IPS-18a (cell line): ENCODE measurements around the gene BMPER.

Experiments used
- H3K27ac ChIP-seq: one replicate; pipeline ENCODE4 v1.5.1; 2013; ENCODE audit warnings: low read length
- H3K27me3 ChIP-seq: one replicate; pipeline ENCODE4 v1.6.1; 2013; ENCODE audit warnings: mild to moderate bottlenecking, low read length; ENCODE audit not compliant: control insufficient read depth, insufficient read depth
- H3K36me3 ChIP-seq: one replicate; pipeline ENCODE4 v1.6.1; 2013; ENCODE audit warnings: low read depth, low read length; ENCODE audit not compliant: control insufficient read depth
- H3K4me1 ChIP-seq: one replicate; pipeline ENCODE4 v1.6.1; 2013; ENCODE audit warnings: low read depth, low read length; ENCODE audit not compliant: control insufficient read depth
- H3K4me3 ChIP-seq: one replicate; pipeline ENCODE4 v1.5.1; 2013; ENCODE audit warnings: low read length
- H3K9ac ChIP-seq: one replicate; pipeline ENCODE4 v1.6.1; 2013; ENCODE audit warnings: mild to moderate bottlenecking, low read length, moderate library complexity
- H3K9me3 ChIP-seq: one replicate; pipeline ENCODE4 v1.6.1; 2013; ENCODE audit warnings: low read depth, low read length; ENCODE audit not compliant: control insufficient read depth

BMPER gene

DNA sequence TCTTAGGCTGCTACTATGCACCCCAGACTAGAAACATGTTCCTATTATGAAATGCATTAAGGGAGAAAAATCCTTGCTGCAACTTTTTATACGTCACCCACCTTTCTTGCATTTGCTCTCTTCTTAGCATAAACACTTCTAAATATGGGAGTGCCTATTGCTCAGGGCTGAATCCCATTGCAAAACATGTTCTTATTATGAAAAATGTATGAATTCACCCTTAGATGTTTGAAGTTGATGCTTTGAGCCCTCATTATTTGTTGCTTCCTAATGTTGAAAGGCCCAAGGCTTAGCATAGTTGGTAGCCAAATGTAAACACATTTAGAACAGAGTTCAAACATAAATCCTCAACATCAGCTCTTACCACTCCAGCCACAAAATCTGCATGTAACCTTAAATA, 52.8 kb downstream of the BMPER start:
- no peaks in the 10 kb centered on the region for H3K36me3 ChIP-seq
- H3K4me3 ChIP-seq, result no peak overlapping the region

DNA sequence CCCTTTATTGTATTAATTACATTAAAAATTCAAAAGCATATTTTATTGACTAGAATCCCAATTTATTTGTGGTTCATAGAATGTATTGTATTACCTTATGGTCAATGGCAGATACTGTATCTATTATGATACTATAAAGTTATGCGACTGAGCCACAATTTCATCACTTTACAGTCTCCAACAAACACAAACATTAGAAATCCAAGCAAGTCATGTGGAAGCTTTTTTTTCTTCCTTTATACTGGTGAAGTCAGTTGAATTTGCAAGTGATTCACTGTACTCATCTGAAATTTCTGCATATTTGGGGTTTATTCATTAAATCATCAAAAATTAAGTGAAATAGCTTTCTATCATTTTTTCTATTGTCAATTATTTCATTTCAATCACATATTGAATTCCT, 54.3 kb downstream of the BMPER start:
- no peaks in the 10 kb centered on the region for H3K27me3 ChIP-seq
- H3K9ac ChIP-seq, result no peak overlapping the region
- no peaks in the 10 kb centered on the region for H3K36me3 ChIP-seq
- no peaks in the 10 kb centered on the region for H3K4me1 ChIP-seq
- H3K27ac ChIP-seq, result no peak overlapping the region
- H3K9me3 ChIP-seq, result no peaks in the 10 kb centered on the region
- no peak overlapping the region for H3K4me3 ChIP-seq

More for the DNA sequence above, 52.8 kb downstream of the BMPER start:
- Histone ChIP-seq H3K9ac (no peak overlapping the region), H3K27me3 (no peaks in the 10 kb centered on the region), H3K27ac (no peak overlapping the region), H3K9me3 (no peaks in the 10 kb centered on the region), H3K4me1 (no peaks in the 10 kb centered on the region)

DNA sequence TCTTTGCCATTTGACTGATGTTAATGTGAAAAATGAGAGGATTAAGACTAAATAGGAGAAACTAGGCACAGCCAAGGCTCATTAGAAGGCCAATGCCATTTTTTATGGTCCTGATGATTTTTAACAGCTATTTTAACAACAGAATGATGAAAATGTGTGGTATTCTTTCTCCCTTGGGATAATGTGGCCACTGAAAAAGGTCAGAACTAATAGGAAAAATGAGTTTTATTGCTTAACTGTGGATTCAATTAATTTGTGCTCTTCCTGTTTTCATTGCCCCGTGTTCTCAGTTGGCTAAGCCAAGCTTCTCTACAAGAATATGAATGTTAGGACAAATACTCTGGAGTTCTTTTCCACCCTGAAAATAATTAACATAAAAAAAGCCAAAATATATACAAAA, 56.6 kb downstream of the BMPER start:
- Histone ChIP-seq H3K4me3 (no peak overlapping the region), H3K27me3 (no peaks in the 10 kb centered on the region), H3K9me3 (no peaks in the 10 kb centered on the region), H3K27ac (no peak overlapping the region), H3K36me3 (no peaks in the 10 kb centered on the region), H3K4me1 (no peaks in the 10 kb centered on the region), H3K9ac (no peak overlapping the region)

DNA sequence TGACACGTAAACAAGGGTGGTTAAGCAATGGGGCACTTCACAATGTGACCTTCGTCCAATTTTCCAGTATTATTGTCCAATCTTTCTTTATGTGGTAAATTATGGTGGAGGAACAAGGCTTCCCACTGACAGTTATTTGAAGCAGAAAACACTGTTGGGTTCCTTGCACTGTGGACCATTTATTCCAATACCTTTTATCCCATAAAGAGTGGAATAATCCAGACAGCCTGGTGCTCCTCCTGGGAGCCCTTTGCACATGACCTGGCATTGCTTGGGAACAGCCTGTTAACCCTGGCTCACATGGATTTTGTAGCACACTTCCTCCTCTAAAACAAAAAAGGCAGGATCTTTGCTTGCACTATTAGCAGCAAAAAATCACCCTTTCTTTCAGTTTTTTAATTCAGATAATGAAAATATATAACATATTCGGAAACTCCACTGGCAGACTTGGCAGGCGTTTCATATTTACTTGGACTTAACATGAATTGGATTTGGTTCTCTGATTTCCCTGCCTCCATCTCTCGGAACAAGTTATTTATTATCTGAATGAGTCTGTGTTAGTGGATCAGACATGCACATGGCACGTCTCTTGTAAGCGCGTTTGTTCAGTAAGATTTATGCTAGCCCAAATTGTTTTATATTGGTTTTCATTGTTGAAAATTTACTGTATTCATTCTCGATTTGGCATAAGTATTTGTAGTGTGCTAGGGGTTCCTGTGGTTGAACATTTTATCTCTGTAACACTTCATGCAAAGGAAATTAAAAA, 59.3 kb downstream of the BMPER start:
- no peaks in the 10 kb centered on the region for H3K9me3 ChIP-seq
- no peak overlapping the region for H3K9ac ChIP-seq
- no peak overlapping the region for H3K27ac ChIP-seq
- H3K4me3 ChIP-seq, result no peak overlapping the region
- H3K36me3 ChIP-seq, result no peaks in the 10 kb centered on the region
- H3K27me3 ChIP-seq, result no peaks in the 10 kb centered on the region
- H3K4me1 ChIP-seq, result no peaks in the 10 kb centered on the region

DNA sequence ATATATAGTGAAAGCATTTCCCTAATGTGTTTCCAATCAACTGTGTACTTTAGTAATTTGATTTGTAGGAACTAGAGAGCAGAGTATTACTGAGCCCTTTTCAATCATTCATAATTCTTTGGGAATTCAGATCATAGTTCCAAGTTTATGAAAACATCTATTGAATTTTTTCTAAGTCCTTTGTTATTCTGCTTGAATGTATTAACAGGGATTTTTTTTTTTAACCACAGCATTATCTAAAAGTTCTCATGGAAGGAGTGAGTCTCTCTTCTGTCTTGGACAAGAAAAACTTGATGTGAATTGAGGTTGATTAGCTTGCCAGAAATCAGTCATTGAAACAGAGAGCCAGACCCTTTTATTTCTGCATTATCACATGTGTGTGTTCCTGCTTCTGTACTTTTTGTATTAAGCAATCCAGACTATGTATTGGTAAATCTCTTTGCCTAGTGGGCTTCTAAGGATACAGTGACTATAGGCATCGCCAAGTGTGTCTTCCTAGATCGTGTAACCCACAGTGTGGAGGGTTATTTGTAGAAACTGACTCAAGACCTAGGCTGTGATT, 59.9 kb downstream of the BMPER start:
- Histone ChIP-seq H3K4me3 (no peak overlapping the region), H3K27ac (no peak overlapping the region), H3K27me3 (no peaks in the 10 kb centered on the region), H3K9ac (no peak overlapping the region), H3K4me1 (no peaks in the 10 kb centered on the region), H3K9me3 (no peaks in the 10 kb centered on the region), H3K36me3 (no peaks in the 10 kb centered on the region)

- Histone ChIP-seq H3K9ac (no peak overlapping the region), H3K4me1 (no peaks in the 10 kb centered on the region), H3K9me3 (no peaks in the 10 kb centered on the region), H3K36me3 (no peaks in the 10 kb centered on the region), H3K27ac (no peak overlapping the region), H3K4me3 (no peak overlapping the region), H3K27me3 (no peaks in the 10 kb centered on the region)
Measured at GRCh38 chr7:33968591-33968990, 63.3 kb downstream of the BMPER start.

DNA sequence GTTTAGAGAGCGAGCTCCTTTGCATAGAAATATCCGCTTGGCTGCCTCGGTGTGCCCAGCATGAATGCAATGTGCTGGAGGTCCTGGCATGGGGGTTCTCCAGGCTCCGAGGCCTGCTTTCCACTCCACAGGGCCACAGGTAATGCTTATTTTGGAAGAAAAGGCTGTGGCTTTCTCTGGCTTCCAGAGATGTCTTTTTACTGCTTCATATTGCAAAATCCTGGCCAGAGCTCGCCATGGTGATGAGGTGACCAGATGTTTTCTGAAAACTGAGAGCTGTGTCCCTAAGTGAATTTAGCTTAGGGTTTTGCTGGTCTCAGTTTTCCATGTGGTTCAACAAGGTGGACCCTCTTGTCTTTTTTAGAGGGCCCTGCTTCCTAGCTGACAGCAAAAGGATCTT, 65.2 kb downstream of the BMPER start:
- Histone ChIP-seq H3K27me3 (no peaks in the 10 kb centered on the region), H3K36me3 (no peaks in the 10 kb centered on the region), H3K4me3 (no peak overlapping the region), H3K27ac (no peak overlapping the region), H3K9ac (no peak overlapping the region), H3K4me1 (no peaks in the 10 kb centered on the region), H3K9me3 (no peaks in the 10 kb centered on the region)

DNA sequence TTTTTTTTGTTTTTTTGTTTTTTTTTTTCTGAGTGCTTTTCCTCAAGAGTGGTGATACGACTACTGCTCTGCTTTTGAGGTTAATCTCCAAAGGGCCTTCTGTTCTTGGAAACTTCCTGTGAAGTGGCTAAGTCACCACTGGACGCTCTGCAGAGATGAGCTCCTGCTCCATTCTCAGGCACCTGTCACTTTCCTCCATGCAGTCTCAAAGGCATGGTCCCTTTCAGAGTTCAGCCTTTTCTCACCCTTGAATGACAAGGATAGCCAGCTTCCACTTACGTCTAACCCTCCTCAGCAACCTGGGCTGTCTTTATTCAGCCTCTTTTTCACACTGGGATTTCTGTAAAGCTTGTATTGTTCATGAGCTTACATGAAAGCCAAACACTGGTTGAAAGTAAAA, 65.8 kb downstream of the BMPER start:
- Histone ChIP-seq H3K9ac (no peak overlapping the region), H3K27ac (no peak overlapping the region), H3K9me3 (no peaks in the 10 kb centered on the region), H3K27me3 (no peaks in the 10 kb centered on the region), H3K4me1 (no peaks in the 10 kb centered on the region), H3K36me3 (no peaks in the 10 kb centered on the region), H3K4me3 (no peak overlapping the region)

GRCh38 chr7:33973231-33974015, 68.1 kb downstream of the BMPER start:
- no peaks in the 10 kb centered on the region for H3K9me3 ChIP-seq
- H3K4me1 ChIP-seq, result no peaks in the 10 kb centered on the region
- no peak overlapping the region for H3K9ac ChIP-seq
- H3K27ac ChIP-seq, result no peak overlapping the region
- H3K4me3 ChIP-seq, result no peak overlapping the region
- H3K27me3 ChIP-seq, result no peaks in the 10 kb centered on the region
- no peaks in the 10 kb centered on the region for H3K36me3 ChIP-seq

DNA sequence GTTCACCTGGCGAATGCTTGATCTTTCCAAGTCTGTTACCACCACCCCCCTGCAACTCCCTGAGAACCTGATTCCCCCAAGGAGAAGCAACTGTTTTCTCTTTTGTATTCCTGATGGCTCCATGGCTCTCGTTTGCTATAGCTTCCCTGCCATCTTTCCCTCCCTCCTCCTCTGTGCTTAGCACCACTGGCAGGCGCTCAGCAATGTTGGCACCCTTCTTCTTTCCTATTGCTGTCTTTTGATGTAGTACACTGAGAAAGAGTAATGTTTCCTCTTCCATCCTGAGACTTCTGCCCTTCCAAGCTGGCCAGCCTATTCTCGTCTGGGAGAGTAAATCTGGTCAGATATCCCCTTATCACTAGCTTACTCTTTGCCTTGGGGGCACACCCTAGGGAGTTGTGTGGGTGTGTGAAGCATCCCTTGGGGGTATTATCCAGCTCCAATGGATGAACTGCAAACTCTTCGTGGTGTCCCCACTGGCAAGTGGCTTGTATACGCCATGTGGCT, 74.0 kb downstream of the BMPER start:
- Histone ChIP-seq H3K27me3 (no peaks in the 10 kb centered on the region), H3K4me1 (no peaks in the 10 kb centered on the region), H3K4me3 (no peak overlapping the region), H3K9me3 (no peaks in the 10 kb centered on the region), H3K9ac (no peak overlapping the region), H3K36me3 (no peaks in the 10 kb centered on the region), H3K27ac (no peak overlapping the region)

DNA sequence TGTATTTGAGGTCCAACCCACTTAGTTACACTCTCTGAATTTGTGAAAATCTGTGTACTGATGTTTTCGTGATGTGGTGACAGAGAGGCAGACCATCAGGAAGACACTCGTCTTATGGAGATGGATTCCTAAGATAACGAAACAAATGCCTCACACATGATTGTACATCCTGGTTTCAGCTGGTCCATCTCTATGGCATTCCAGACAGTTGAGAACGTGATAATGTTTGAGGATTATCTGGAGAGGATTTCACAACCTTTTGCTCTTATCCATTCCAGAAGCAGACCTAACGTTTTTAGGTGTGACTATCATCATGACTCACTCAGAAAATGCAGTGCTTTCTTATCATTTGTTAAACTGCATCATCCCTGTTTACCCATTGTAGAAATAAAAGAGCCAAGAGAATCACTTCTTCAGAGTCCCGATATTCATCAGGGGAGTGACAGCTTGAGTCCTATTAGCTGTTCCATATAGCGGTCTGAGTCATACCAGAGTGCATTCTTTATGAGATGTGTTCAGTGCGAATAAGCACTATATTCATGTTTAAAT, 74.5 kb downstream of the BMPER start:
- H3K4me1 ChIP-seq, result no peaks in the 10 kb centered on the region
- H3K27ac ChIP-seq, result no peak overlapping the region
- no peak overlapping the region for H3K9ac ChIP-seq
- no peak overlapping the region for H3K4me3 ChIP-seq
- no peaks in the 10 kb centered on the region for H3K36me3 ChIP-seq
- no peaks in the 10 kb centered on the region for H3K27me3 ChIP-seq
- no peaks in the 10 kb centered on the region for H3K9me3 ChIP-seq
